Astrocyte of the spinal cord (primary cell): ENCODE results near the gene NCKAP5.
A peak's percentile ranks its signal among the peaks of the same experiment; 100 is the strongest.

Experiments used
- DNase-seq: peaks from one replicate; pipeline ENCODE4 v3.0.0; 2011; ENCODE audit warnings: low read depth, low spot score
- H3K4me3 ChIP-seq: 2 replicates; pipeline ENCODE4 v1.5.1; 2011; ENCODE audit warnings: low read depth, mild to moderate bottlenecking, low read length, moderate library complexity
- in situ Hi-C: cut with HindIII; loops from 2 replicates; pipeline ENCODE4 v1.10.0; 2017; ENCODE audit warnings: low sequenced_read_pairs
- TF ChIP-seq, protein P1 (sequence below): IDR thresholded peaks from 2 replicates; pipeline ENCODE4 v1.5.1; 2012; ENCODE audit warnings: low read depth, mild to moderate bottlenecking, low read length, inconsistent platforms

The NCKAP5 gene

DNA sequence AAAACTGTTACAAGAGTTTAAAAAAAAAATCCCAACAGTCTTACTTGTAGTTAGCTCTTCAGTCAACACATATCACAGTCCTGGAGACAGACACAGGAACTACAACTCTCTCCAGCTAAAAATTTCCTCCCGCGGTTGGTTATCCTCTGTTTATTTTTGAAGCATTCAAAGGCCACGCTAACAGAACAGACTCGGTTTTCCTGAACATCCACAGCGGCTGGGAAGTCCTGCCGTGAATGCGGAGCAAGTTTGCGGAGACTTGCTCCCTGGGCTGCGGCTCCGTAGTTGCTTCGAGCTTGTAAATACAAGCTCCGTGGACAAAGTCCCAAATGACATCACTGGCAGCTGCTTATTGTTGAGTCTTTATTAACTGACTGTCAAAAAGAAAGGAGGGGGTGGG, at the start of gene NCKAP5:
Gene NCKAP5 (minus strand): TSS at position 292 of the 400 bp plus-strand sequence. CDS start 50,937 bp downstream, outside the sequence.
- peak; percentile 80 for DNase-seq
- in situ Hi-C loops: no loop called here
- TF ChIP-seq, protein P1, sequence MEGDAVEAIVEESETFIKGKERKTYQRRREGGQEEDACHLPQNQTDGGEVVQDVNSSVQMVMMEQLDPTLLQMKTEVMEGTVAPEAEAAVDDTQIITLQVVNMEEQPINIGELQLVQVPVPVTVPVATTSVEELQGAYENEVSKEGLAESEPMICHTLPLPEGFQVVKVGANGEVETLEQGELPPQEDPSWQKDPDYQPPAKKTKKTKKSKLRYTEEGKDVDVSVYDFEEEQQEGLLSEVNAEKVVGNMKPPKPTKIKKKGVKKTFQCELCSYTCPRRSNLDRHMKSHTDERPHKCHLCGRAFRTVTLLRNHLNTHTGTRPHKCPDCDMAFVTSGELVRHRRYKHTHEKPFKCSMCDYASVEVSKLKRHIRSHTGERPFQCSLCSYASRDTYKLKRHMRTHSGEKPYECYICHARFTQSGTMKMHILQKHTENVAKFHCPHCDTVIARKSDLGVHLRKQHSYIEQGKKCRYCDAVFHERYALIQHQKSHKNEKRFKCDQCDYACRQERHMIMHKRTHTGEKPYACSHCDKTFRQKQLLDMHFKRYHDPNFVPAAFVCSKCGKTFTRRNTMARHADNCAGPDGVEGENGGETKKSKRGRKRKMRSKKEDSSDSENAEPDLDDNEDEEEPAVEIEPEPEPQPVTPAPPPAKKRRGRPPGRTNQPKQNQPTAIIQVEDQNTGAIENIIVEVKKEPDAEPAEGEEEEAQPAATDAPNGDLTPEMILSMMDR: no peak
- peak within 1 kb of the TSS; percentile 14 for H3K4me3 ChIP-seq

DNA sequence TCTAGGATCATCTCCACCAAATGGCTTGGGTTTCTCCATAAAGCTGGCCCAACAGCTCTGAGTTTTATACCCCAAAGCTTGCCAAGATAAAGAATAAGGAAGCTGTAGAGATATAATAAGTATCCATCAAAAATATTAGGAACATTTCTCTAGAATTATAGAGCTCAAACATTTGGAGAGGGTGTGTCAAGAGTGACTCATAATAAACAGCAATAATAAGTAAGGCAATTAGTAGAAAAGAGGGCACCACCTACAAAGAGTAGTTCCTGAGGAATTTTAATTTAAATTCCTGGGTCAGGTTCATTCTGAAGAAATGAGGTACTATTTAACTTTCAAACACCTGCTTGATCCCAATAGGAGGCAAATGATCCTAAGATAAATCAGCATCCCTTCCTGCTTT, 41.4 kb upstream of the NCKAP5 start:
- H3K4me3 ChIP-seq: no peak overlapping the region
- DNase-seq: no peak
- TF ChIP-seq, protein P1: no peak
- in situ Hi-C loops: no loop called here

DNA sequence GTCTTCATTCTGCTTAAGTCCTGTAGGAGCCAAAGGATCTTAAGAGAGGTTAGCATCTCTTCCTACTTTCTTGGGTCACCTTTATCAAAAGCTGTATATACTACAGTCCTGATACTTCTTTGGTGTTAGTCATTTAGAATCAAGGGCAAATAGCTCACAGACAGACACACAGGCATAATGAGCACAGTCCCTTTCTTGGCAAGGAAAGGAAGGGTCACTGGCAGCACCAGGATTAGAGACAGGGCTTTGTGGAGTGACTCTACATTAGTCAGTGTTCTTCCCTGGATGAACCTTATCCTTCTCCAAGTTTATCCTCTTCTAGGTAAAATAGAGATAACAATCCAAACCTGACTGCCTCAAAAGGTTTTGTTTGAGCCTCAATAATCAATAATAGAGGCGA, 40.0 kb upstream of the NCKAP5 start:
- no peak overlapping the region for H3K4me3 ChIP-seq
- in situ Hi-C loops: no loop called here
- no peak for DNase-seq
- TF ChIP-seq, protein P1: no peak

DNA sequence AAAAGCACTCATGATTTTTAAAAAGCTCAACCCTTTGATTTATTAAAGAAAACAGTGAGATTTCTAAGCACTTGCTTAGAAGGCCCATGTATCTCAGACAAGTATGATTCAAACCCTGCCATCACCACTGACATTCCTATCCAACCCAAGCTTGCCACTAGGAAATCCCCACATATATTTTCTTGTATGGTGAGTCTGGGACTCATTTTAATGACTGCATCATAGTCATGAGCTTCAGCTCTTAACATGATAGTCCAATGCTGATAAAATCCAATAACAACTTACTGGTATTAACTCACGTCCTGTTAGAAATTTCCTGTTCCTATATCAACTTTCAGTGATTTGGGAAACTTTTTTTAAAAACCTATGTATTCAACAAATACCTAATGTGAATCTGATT, 39.4 kb upstream of the NCKAP5 start:
- DNase-seq: peak; percentile 50
- in situ Hi-C loops: no loop called here
- no peak overlapping the region for H3K4me3 ChIP-seq
- TF ChIP-seq, protein P1: no peak

DNA sequence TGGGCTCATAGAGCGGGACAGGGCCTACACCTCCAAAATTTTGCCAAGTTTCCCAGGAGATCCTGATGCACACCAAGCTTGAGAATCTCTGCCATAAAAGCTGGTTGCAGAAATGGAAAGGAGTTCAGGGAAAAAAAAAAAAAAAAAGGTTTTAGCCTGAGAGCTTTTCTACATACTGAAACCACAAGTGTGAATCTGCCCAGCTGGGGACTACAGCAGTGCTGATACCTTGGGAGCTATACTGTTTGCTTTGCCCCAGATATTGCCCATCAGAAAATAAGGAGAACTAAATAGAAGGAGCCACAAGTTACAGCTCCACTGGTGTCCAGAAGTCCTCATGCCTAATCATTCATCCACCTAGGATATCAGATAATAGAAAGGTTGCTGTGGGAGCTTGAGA, 38.4 kb upstream of the NCKAP5 start:
- in situ Hi-C loops: no loop called here
- TF ChIP-seq, protein P1: no peak
- no peak overlapping the region for H3K4me3 ChIP-seq
- DNase-seq: no peak

DNA sequence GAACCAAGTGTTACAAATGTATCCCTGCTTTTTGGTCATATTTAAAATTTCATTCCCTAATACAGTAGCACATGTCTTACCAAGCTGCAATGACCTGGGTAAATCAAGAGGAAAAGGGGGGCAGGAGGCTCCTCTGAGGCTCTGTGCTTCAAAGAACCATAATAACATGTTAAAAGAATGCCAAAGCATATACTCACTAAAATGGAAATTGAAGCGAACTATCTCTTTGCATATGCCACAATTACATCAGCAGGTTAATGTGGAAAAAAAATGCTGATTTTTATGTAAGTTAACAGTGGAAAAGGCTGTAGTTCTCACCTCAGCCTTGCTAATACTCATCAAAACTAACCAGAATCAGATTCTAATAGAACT, 37.5 kb upstream of the NCKAP5 start:
- in situ Hi-C loops: no loop called here
- H3K4me3 ChIP-seq: no peak overlapping the region
- TF ChIP-seq, protein P1: no peak
- DNase-seq: no peak
